CD14-positive monocyte (primary cell): Measurements from ENCODE around the gene EBNA1BP2. TPM values are rescaled to one million over a fixed set of nuclear protein-coding genes. Genes with fewer than 3 reads are reported as not detected.

Source experiments
- DNase-seq, 3 donors: peaks; one replicate each; pipeline ENCODE4 v3.0.0-alpha.2; 2011 to 2022
- H2AFZ ChIP-seq: 2 replicates; pipeline ENCODE4 v1.6.0; 2012; ENCODE audit warnings: mild to moderate bottlenecking, low read depth, low read length, inconsistent platforms; ENCODE audit not compliant: insufficient read depth, poor library complexity, severe bottlenecking
- H3K27ac ChIP-seq, 2 donors: 1 replicate in 1 of 2; 2 replicates in 1 of 2; pipeline ENCODE4 v1.5.1; 2012 to 2013; ENCODE audit warnings: low read length in 2 of 2, control low read depth in 1 of 2, inconsistent platforms in 1 of 2, low read depth in 1 of 2, mild to moderate bottlenecking in 1 of 2
- H3K27me3 ChIP-seq, 2 donors: one replicate each; pipeline versions ENCODE4 v1.6.0 to v1.6.1; 2011 to 2013; ENCODE audit warnings: low read length in 2 of 2; ENCODE audit not compliant: control insufficient read depth in 2 of 2, insufficient read depth in 2 of 2
- H3K36me3 ChIP-seq, 2 donors: replicated peaks in 1 of 2; 1 replicate in 1 of 2; 2 replicates in 1 of 2; pipeline versions ENCODE4 v1.5.1 to v1.6.1; 2012 to 2013; ENCODE audit warnings: low read length in 2 of 2, control low read depth in 1 of 2, inconsistent platforms in 1 of 2, mild to moderate bottlenecking in 1 of 2; ENCODE audit not compliant: insufficient read depth in 2 of 2, control insufficient read depth in 1 of 2
- H3K4me1 ChIP-seq, 2 donors: 1 replicate in 1 of 2; 2 replicates in 1 of 2; pipeline versions ENCODE4 v1.5.1 to v1.6.1; 2012 to 2013; ENCODE audit warnings: low read length in 2 of 2, control low read depth in 1 of 2, inconsistent platforms in 1 of 2, mild to moderate bottlenecking in 1 of 2, moderate library complexity in 1 of 2; ENCODE audit not compliant: insufficient read depth in 2 of 2, control insufficient read depth in 1 of 2
- H3K4me2 ChIP-seq: replicated peaks from 2 replicates; pipeline ENCODE3; 2012; ENCODE audit warnings: low read length, moderate library complexity, mild to moderate bottlenecking; ENCODE audit not compliant: poor library complexity, severe bottlenecking; ENCODE audit errors: extremely low read depth
- H3K4me3 ChIP-seq, 3 experiments: fragments of 200-600 bp in 1 of 3; sonication (generic) in 1 of 3; replicated peaks in 1 of 3; 1 replicate in 2 of 3; 2 replicates in 1 of 3; pipeline ENCODE4 v1.5.1; 2011 to 2013; ENCODE audit warnings: low read length in 3 of 3, mild to moderate bottlenecking in 3 of 3, control low read depth in 2 of 3, low read depth in 2 of 3, inconsistent platforms in 1 of 3, moderate library complexity in 1 of 3
- H3K79me2 ChIP-seq: 2 replicates; pipeline ENCODE4 v1.6.0; 2012; ENCODE audit warnings: mild to moderate bottlenecking, control low read depth, inconsistent platforms, low read length, moderate library complexity; ENCODE audit not compliant: insufficient read depth
- H3K9ac ChIP-seq: 2 replicates; pipeline ENCODE4 v1.6.0; 2017; ENCODE audit warnings: low read length, mild to moderate bottlenecking; ENCODE audit not compliant: insufficient read depth, poor library complexity, severe bottlenecking
- H3K9me3 ChIP-seq, 2 donors: replicated peaks in 1 of 2; 1 replicate in 1 of 2; 2 replicates in 1 of 2; pipeline versions ENCODE4 v1.5.1 to v1.6.1; 2012 to 2013; ENCODE audit warnings: low read length in 2 of 2, control low read depth in 1 of 2; ENCODE audit not compliant: control insufficient read depth in 1 of 2, insufficient read depth in 1 of 2
- H4K20me1 ChIP-seq: 2 replicates; pipeline ENCODE4 v1.6.0; 2012; ENCODE audit warnings: mild to moderate bottlenecking, low read length, control low read depth, moderate library complexity; ENCODE audit not compliant: insufficient read depth
- H3K27ac Mint-ChIP-seq, 7 donors: one replicate each; pipeline ENCODE4 v1.8.0; 2020; ENCODE audit warnings: mild to moderate bottlenecking in 7 of 7, mixed read lengths in 7 of 7, moderate library complexity in 6 of 7, inconsistent platforms in 2 of 7
- H3K27me3 Mint-ChIP-seq, 3 donors: one replicate each; pipeline ENCODE4 v1.8.0; 2021 to 2022; ENCODE audit warnings: low read depth in 3 of 3, mild to moderate bottlenecking in 3 of 3, mixed read lengths in 3 of 3, moderate library complexity in 3 of 3, inconsistent platforms in 1 of 3
- H3K36me3 Mint-ChIP-seq, 2 donors: one replicate each; pipeline ENCODE4 v1.8.0; 2020; ENCODE audit warnings: mixed read lengths in 2 of 2, inconsistent platforms in 1 of 2, mild to moderate bottlenecking in 1 of 2
- H3K4me1 Mint-ChIP-seq: one replicate; pipeline ENCODE4 v1.8.0; 2020; ENCODE audit warnings: mild to moderate bottlenecking, mixed read lengths
- H3K4me3 Mint-ChIP-seq, 2 donors: one replicate each; pipeline ENCODE4 v1.8.0; 2020; ENCODE audit warnings: mild to moderate bottlenecking in 2 of 2, mixed read lengths in 2 of 2, moderate library complexity in 1 of 2
- H3K9me3 Mint-ChIP-seq, 7 donors: one replicate each; pipeline ENCODE4 v1.8.0; 2020 to 2022; ENCODE audit warnings: mixed read lengths in 7 of 7, mild to moderate bottlenecking in 6 of 7, moderate library complexity in 6 of 7, inconsistent platforms in 2 of 7
- CTCF ChIP-seq: fragments of 200-600 bp; IDR thresholded peaks from one replicate; pipeline ENCODE4 v1.8.0; 2022; ENCODE audit warnings: antibody characterized with exemption, mild to moderate bottlenecking
- WGBS: methylation state at CpG from one replicate; pipeline ENCODE4 v1.1.5; 2013; ENCODE audit warnings: missing lambda C conversion rate; ENCODE audit not compliant: insufficient coverage; 5-methylcytosine and 5-hydroxymethylcytosine counted together
- intact Hi-C, 2 donors: fragments of 100-400 bp; cut with micrococcal nuclease; formaldehyde crosslinking; loops; one replicate each; pipeline versions ENCODE4 v1.15.0 to v1.15.1; 2023
- polyA plus RNA-seq, 3 donors: library from polyadenylated mRNA; depleted of rRNA in 1 of 3; unstranded in 2 of 3; stranded (reverse) in 1 of 3; fragments of 300-500 nt in 2 of 3; fragments of >200 nt in 1 of 3; fragmentation: Illumina TruSeq in 2 of 3; gene quantifications; 1 replicate in 2 of 3; 2 replicates in 1 of 3; pipeline ENCODE4 v1.2.3, GENCODE V29; 2012 to 2021

EBNA1BP2 gene
- polyA plus RNA-seq, 3 donors = 10.2 to 37.2 (median 30.9) TPM

- H3K27me3 Mint-ChIP-seq = peaks cover 41 to 52% (median 44%) of the 10 kb centered on the region in 3 donors
- H3K27ac Mint-ChIP-seq = peak overlapping the region in 1 of 7 donors; percentile 0
- H2AFZ ChIP-seq = no peak overlapping the region
These were observed 27.9 kb downstream of the EBNA1BP2 start for GRCh38 chr1:43144237-43144636.

GRCh38 chr1:43143441-43143888, 28.6 kb downstream of the EBNA1BP2 start:
- no peak overlapping the region for H3K4me2 ChIP-seq

More at GRCh38 chr1:43144237-43144636, 27.9 kb downstream of the EBNA1BP2 start:
- peaks cover 0 to 12% of the 10 kb centered on the region in 2 donors for H3K9me3 ChIP-seq
- H3K4me2 ChIP-seq = no peak overlapping the region
- intact Hi-C loops = no loop called here
- no peaks in the 10 kb centered on the region for H3K79me2 ChIP-seq
- Mint-ChIP-seq H3K4me1 (peaks cover 6% of the 10 kb centered on the region), H3K9me3 (peaks cover 0 to 12% (median 5%) of the 10 kb centered on the region in 7 donors), H3K4me3 (peak overlapping the region in 1 of 2 donors; percentile 59), H3K36me3 (peaks cover 0 to 3% of the 10 kb centered on the region in 2 donors)
- DNase-seq = no peak
- no peak overlapping the region for H3K4me3 ChIP-seq
- H3K36me3 ChIP-seq = no peaks in the 10 kb centered on the region
- H4K20me1 ChIP-seq = no peaks in the 10 kb centered on the region
- H3K4me1 ChIP-seq = peaks cover 6 to 8% of the 10 kb centered on the region in 2 donors
- H3K9ac ChIP-seq = no peak overlapping the region
- no peak for TF ChIP-seq CTCF
- H3K27me3 ChIP-seq = peaks cover 34 to 53% of the 10 kb centered on the region in 2 donors
- no peak overlapping the region for H3K27ac ChIP-seq

More at GRCh38 chr1:43143441-43143888, 28.6 kb downstream of the EBNA1BP2 start:
- no peak overlapping the region for H3K9ac ChIP-seq
- no peak overlapping the region for H3K4me3 ChIP-seq
- no peak for DNase-seq
- no peak overlapping the region for H3K27ac ChIP-seq
- no peaks in the 10 kb centered on the region for H3K79me2 ChIP-seq
- peaks cover 6 to 8% of the 10 kb centered on the region in 2 donors for H3K4me1 ChIP-seq
- Mint-ChIP-seq H3K9me3 (peaks cover 0 to 12% (median 2%) of the 10 kb centered on the region in 7 donors), H3K4me3 (no peak overlapping the region), H3K4me1 (peaks cover 6% of the 10 kb centered on the region), H3K27me3 (peaks cover 34 to 45% (median 36%) of the 10 kb centered on the region in 3 donors), H3K36me3 (peaks cover 0 to under 1% of the 10 kb centered on the region in 2 donors), H3K27ac (peak overlapping the region in 1 of 7 donors; percentile 36)
- 50% methylated on average over 7 of the region's 7 CpGs for WGBS
- no peaks in the 10 kb centered on the region for H3K36me3 ChIP-seq
- peaks cover 28 to 45% of the 10 kb centered on the region in 2 donors for H3K27me3 ChIP-seq
- H4K20me1 ChIP-seq = no peaks in the 10 kb centered on the region
- no peak overlapping the region for H2AFZ ChIP-seq
- peaks cover 0 to 12% of the 10 kb centered on the region in 2 donors for H3K9me3 ChIP-seq
- TF ChIP-seq CTCF = peak; percentile 19
- intact Hi-C loops = no loop called here
